ENCODE data around the gene DSG3. TPM values are rescaled to one million over a fixed set of nuclear protein-coding genes. Genes with fewer than 3 reads are reported as not detected.

The DSG3 gene
- total and polyA plus RNA-seq, 10 of the 15 experiments (the other 5 are each of a cell fraction or from before 2014, with no cell fraction given): 0.01 to 0.36 (median 0.30) TPM

- Histone ChIP-seq H3K9me3 (replicated peaks; ENCODE audit: control insufficient read depth, insufficient read depth, low read length) (no peaks in the 10 kb centered on the region), H3K9ac (ENCODE audit: control insufficient read depth, insufficient read depth, low read length) (no peak overlapping the region), H4K20me1 (ENCODE audit: control insufficient read depth, insufficient read depth) (no peaks in the 10 kb centered on the region), H2AFZ (ENCODE audit: control insufficient read depth, low read depth, low read length) (no peak overlapping the region), H3K36me3 (ENCODE audit: control insufficient read depth in 2 of 2, insufficient read depth in 2 of 2, low read length in 1 of 2) (no peaks in the 10 kb centered on the region), H3K4me3 (no peak overlapping the region), H3K4me1 (ENCODE audit: control insufficient read depth, insufficient read depth, low read length) (no peaks in the 10 kb centered on the region), H3K27me3 (replicated peaks in 1 of 2; ENCODE audit: control insufficient read depth in 2 of 2, insufficient read depth in 2 of 2, low read length in 1 of 2) (no peaks in the 10 kb centered on the region), H3K27ac (ENCODE audit: control insufficient read depth, insufficient read depth) (no peak overlapping the region), H3K4me2 (ENCODE audit: control insufficient read depth, insufficient read depth) (no peak overlapping the region), H3K79me2 (ENCODE audit: control insufficient read depth, insufficient read depth, low read length) (no peaks in the 10 kb centered on the region)
- ChIA-PET SMC1A (ENCODE audit: uncharacterized antibody, unreplicated experiment) (interaction anchor here (0.7 kb wide), 1 partner anchor 10 kb away, joined by 3 read pairs; no protein-coding TSS in a partner anchor), POLR2A (no interaction called here), RAD21 (ENCODE audit: unreplicated experiment) (no interaction called here), CTCF (no interaction called here)
- ATAC-seq: no peak
- in situ Hi-C loops (cut with MboI) (no loop called here), intact Hi-C loops (cut with micrococcal nuclease; ENCODE audit: unreplicated experiment) (no loop called here)
- DNase-seq (ENCODE audit: low read depth, low spot score): no peak
- no peak for FAIRE-seq
- no TSS peak for BruUV-seq (replicated peaks)
- TF ChIP-seq CHD4 (IDR thresholded peaks at IDR 0.05) (no peak), NFYA (IDR thresholded peaks at IDR 0.05; ENCODE audit: borderline replicate concordance, low read depth, low read length) (no peak), ELK1 (IDR thresholded peaks at IDR 0.05; ENCODE audit: low read depth, low read length) (no peak), POLR2AphosphoS5 (IDR thresholded peaks at IDR 0.05; ENCODE audit: low read length) (no peak), ZBTB11 (CRISPR knock-in tag; IDR thresholded peaks at IDR 0.05) (no peak), RBBP5 (conservative IDR thresholded peaks at IDR 0.05) (no peak), POU2F2 (IDR thresholded peaks at IDR 0.05; ENCODE audit: borderline replicate concordance, low read depth, low read length) (no peak), YBX1 (IDR thresholded peaks at IDR 0.05) (no peak), CTCF (IDR thresholded peaks at IDR 0.05 in 2 of 3, conservative IDR thresholded peaks at IDR 0.05 in 1 of 3; ENCODE audit: control insufficient read depth in 2 of 3, extremely low read depth in 1 of 3, insufficient read depth in 1 of 3, low read depth in 3 of 3, low read length in 3 of 3) (no peak), HCFC1 (IDR thresholded peaks at IDR 0.05; ENCODE audit: low read length) (no peak), MXI1 (IDR thresholded peaks at IDR 0.05; ENCODE audit: low read depth, low read length) (no peak), RELB (IDR thresholded peaks at IDR 0.05; ENCODE audit: low read depth) (no peak), HDAC6 (IDR thresholded peaks at IDR 0.05; ENCODE audit: unreplicated experiment) (no peak), PAX5 (IDR thresholded peaks at IDR 0.05; ENCODE audit: borderline replicate concordance, low read depth, low read length) (no peak), STAT1 (conservative IDR thresholded peaks at IDR 0.05) (no peak)
Measured at GRCh38 chr18:31450409-31450808, 2.9 kb downstream of the DSG3 start.

Data from GM12878 (cell line).